Measurements from ENCODE around the gene FGFR3.

The FGFR3 gene
- total RNA-seq = 0.31 to 1.2 reads per million in 2 donors

DNA sequence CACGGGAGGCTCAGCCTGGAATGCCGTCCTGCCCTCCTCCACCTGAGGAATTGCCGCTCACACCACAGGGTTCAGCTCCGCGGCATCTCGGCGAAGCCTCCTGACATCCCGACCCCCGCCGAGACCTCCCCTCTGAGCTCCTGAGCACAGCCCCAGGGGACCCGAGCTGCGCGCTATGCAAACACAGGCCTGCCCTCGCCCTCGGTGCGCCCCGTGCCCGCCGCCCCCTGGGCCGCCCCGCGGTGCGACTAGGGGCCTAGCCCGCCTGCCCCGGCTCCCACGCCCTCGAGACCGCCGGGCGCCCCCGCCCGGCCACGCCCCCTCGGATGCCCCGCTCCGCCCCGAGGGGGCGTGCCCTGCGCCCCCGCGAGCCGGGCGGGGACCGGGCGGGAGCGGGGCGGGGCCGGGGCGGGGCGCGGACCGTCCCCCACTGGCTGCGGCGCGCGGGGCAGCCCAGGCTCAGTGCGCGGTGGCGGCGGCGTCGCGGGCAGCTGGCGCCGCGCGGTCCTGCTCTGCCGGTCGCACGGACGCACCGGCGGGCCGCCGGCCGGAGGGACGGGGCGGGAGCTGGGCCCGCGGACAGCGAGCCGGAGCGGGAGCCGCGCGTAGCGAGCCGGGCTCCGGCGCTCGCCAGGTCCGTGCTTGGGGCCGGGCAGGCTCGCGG lies at the start of gene FGFR3:
TSS of gene FGFR3 (plus strand) at position 462 of the 664 bp plus-strand sequence. CDS start 642 bp downstream, outside the sequence.
- DNase-seq = peak in 3 of 5 experiments; percentile 20 to 36 (median 20)

DNA sequence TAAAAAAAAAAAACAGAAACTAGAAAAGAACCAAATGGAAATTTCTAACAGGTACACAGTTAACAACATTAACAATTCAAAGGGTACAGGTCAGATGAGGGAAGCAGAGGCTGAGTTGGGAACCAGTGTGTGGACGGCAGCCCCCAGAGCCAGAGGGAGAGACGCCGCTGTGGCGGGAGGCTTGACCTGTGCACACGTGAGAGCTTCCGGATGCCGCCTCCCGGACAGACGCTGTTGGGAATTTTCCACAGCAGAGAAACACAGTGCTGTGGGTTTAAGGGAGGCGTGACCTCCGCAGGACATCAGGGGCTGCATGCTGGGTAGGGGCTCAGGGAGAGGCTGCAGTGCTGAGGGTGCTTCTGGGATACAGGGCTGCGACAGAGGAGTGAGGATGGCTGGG lies 49.5 kb upstream of the FGFR3 start:
- no peak for DNase-seq

DNA sequence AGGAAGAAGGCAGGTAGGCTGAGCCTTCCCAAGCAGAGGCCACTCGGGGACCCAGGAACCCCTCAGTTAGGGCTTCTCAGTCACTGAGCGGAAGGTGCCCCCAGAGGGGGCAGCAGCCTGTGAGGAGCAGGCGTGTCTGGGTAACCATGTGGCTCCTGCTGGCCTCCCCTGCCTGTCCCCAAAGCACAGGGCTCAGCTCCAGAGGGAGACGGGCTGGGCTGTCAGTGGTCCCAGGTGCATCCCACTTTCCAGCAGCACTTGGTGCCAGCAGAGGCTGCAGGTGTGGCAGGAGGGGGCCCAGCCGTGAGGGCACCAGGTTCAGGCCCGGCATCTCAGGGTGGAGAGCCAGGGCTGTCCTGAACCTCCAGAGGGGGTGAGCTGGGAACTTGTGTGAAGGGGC lies 49.1 kb upstream of the FGFR3 start:
- no peak for DNase-seq

DNA sequence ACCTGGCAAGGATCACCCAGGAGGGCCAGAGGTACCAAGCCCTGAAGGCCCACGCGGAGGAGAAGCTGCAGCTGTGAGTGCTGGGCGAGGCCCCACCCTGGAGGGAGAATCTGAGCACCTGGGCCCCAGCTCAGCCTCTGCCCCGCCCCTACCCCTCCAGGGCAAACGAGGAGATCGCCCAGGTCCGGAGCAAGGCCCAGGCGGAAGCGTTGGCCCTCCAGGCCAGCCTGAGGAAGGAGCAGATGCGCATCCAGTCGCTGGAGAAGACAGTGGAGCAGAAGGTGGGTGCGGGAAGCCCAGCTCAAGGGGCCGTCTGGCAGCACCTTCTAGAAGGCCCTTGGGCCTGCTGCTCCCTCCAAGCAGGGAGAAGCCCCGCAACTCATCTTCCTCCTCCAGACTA lies 48.5 kb upstream of the FGFR3 start:
- no peak for DNase-seq

DNA sequence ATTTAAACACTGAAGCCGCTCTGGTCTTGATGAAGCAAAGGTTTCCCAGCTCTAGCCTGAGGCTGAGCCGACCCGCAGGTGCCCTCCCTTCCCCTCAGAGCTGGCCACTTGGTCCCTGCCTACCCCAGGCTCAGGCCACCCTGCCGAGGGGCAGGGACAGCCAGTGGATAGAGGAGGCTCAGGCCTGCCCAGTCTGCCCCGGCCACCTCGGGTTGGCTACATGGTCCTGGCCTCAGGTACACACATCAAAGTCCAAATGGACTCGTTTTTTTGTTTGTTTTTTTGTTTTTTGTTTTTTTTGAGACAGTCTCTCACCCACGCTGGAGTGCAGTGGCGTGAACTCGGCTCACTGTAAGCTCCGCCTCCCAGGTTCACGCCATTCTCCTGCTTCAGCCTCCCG lies 47.9 kb upstream of the FGFR3 start:
- DNase-seq = no peak

DNA sequence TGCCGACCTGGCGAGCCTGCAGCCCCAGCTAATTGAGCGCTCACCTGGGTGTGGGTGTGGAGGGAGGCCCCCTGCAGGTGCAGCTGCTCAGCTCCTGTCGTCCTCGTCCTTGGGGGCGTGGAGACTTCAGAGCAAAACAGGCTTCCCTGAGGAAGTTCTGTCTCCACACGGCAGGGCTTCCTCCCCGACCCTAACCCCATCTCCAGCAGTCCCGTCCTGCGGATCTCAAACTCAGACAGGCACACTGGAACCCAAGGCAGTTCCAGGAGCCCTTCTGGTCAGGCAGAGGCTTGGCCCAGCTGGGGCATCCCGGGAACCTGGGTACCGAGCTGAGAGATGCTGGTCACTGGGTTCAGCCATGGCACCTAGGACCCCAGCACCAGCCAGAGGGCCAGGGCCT lies 47.4 kb upstream of the FGFR3 start:
- no peak for DNase-seq

DNA sequence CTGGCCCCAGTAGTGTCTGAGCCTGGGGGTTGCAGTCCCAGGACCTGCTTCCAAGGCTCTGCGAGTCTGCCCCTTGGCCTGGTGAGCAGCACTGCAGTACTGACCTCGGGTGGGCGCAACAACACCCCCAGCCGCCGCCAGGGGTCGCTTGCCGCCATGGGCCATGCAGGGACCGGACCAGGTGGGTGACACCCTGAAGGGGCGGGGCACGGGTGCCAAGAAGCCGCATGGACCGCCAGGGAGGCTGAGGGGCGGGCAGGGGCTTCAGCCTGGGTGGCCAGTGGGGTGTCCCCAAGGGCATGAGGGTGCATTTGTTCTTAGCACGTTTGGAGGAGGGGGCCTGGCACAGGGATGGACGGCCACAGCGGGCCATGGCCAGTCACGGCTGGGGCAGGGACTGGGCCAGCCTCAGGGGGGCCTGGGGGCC lies 46.8 kb upstream of the FGFR3 start:
- peak; percentile 50 to 81 (median 68) for DNase-seq

DNA sequence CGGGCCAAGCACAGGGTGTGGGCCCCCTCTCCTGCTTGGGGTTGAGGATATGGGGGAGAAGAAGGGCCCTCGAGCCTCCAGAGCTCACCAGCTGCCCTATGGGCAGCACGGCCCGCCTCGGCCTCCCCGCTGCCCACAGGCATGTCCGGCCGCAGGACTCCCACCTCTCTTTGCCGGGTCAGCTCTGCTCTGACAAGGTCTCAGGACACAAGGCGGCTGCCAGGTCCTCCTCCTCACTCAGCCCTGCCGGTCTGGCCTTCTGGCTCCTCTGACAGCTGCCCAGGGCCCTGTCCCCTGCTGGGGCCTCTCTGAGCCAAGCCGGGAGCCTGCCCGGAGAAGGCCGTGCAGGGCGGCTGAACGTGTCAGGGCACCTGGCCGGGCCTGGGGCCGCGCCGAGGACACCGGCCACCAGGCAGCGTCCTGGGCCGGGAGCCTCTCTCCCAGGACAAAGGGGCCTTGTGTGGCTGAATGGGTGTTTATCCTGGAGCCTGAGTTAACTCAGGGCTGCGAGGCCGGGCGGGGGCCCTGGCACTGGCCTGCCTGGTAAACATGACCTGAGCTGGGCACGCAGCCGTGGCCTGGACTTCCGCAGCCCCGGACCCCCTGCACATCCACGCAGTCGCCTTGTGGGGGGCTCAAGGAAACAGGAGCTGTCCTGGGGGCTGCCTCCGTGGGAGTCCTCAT lies 46.0 kb upstream of the FGFR3 start:
- no peak for DNase-seq

DNA sequence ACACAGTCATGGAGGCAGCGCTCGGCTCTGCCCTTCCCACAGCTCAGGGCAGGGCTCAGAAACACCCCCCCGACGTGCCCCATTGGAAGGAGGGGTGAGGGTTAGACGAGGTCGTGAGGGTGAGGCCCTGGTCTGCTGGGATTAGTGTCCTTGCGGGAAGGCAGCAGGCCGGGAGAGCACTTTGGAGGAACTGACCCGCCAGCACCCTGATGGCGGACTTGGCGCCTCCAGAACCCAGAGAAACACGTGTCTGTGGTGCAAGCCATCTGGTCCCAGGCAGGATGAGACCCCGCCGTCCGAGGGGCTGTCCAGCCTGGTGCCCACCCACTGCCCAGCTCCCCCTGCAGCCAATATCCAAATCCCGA lies 45.5 kb upstream of the FGFR3 start:
- no peak for DNase-seq

DNA sequence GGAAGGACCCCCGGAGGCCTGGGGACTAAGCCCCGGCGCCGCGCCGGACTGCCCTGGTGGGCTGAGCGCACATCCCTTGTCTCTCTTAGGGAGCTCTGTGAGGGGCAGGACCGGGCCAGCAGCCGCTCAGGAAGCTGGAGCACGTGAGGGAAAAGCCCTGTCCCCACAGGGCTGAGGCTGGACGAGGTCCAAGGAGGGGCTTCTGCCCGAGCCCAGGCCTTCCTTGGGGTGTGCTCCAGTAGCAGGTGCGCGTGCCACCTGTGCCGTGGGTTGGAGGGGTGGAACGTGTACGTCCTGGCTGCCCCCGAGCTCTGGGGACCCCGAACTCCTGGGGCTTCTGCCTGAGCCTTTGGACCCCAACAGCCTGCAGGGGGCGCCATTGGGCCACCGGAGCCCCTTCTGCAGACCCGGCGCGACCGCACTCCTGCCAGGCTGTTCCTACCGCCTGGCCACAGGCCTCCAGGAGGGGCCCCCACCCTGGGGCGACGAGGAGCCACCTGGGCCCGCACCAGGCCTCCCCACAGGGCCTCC lies 44.6 kb upstream of the FGFR3 start:
- peak; percentile 50 to 77 (median 68) for DNase-seq

DNA sequence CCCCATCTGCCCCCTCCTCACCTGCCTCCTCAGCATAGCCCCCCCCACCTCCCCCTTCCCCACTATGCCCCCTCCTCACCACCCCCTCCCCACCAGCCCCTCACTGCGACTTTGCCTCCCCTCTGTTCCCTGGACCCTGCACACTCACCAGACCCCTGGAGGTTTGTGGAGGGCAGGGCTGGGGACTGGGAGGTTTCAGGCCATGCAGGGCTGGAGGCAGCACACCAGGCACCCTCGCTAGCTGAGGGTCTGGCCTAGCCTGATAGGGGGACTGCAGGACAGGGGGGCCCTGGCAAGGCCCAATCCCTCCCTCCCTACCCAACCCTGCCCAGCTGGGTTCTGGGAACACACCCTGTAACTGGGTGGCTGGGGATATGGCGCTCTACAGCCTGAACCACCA lies 43.7 kb upstream of the FGFR3 start:
- DNase-seq = no peak

DNA sequence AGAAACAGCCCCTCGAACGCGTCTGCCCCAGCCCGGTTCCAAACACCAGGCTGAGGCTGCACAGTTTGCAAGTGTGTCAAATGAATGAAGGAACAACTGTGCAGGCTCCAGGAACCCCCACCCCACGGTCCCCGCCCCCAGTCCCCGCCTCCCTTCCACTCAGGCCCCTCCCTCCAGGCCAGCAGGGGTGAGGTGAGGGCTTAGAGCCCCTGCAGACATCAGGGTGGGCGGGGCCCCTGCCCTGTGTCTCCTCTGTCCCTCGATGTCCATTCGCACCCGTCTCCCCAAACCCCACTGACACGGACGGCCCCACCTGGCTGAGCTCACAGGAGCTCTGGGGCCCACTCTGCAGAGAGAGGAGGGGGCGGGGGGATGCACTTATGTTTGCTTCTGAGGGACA lies 43.3 kb upstream of the FGFR3 start:
- DNase-seq = no peak

DNA sequence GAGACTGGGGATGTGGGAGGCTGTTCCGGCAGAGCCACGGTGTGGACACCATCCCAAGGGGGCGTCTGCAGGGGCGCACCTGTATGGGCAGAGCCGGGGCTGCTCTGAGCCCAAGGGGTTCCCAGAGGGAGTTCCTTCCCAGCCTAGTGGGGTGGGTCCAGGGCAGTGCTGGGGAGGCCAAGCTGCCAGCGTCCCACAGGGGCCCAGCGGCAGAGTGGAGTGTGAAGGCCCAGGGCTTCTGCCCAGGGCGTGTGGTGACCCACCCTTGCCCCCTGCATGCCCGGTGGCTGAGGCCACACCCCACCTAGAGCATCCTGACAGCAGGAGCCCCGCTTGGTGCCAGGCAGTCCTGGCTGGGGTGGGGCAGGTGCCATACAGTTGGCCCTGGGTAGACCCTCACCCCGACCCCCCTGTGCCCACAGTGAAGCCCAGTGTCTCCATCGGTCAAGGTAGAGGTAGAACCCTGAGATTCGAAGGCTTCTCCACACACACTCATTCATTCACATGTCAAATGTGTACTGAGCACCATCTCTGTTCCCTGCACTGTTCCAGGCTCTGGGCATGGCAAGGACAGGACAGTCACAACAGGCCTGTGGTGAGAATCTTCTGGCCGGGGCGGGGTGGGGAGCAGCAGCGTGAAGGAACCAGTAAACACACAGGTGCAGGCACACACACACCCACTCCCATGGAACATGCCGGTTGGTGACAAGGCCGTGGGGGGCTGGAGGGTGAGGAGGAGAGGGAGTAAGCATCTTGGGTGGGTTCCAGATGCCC lies 42.5 kb upstream of the FGFR3 start:
- no peak for DNase-seq

DNA sequence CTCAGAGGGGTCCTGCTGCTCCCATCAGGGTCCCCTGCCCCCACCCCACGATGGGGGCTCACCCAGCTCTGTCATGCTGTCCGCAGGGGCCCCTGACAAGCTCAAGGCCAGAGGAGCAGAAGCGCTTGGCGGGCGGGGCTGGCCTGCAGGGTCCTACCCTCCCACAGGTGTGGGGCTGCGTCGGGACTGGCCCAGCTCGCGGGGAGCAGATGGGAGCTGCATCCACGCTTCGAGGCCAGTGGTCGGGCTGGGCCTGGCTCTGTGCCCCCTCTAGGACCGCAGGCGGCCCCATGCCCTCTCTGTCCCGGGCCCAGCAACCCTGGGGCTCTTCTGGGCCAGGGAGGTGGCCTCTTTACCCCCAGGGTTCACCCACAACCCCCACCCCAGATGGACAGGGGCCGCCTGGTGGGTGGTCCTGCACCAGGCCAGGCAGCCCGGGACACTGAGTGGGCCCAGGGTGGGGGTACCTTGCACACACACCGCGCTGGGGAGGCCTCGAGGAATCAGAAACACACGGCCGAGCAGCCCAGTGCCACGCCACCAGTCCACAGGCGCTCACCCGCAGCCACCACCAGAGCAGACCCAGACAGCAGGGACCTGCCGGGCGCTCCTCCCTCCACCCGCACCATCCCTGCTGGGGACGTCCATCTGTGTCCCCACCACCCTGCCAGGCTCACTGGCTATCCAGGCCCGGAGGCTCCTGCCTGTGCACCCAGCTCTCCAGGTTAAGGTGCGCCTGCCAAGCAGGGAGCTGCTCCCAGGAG lies 41.8 kb upstream of the FGFR3 start:
- DNase-seq = no peak

DNA sequence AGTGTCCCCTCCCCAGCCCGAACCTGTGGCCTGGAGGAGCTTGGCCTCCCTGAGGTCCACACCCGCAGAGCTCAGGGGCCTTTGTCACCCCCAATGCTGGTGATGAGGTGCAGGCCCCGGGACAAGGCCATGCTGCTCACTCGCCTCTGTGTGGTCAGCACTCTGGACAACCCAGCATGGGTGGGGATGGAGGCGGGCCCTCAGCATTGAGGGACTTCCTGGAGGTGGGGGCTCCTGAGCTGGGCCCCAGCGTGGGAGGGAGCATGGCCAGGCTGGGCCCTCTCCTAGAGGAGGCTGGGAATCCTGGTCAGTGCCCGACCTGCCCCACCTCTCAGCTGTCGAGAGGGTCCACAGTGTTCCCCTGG lies 41.2 kb upstream of the FGFR3 start:
- no peak for DNase-seq

DNA sequence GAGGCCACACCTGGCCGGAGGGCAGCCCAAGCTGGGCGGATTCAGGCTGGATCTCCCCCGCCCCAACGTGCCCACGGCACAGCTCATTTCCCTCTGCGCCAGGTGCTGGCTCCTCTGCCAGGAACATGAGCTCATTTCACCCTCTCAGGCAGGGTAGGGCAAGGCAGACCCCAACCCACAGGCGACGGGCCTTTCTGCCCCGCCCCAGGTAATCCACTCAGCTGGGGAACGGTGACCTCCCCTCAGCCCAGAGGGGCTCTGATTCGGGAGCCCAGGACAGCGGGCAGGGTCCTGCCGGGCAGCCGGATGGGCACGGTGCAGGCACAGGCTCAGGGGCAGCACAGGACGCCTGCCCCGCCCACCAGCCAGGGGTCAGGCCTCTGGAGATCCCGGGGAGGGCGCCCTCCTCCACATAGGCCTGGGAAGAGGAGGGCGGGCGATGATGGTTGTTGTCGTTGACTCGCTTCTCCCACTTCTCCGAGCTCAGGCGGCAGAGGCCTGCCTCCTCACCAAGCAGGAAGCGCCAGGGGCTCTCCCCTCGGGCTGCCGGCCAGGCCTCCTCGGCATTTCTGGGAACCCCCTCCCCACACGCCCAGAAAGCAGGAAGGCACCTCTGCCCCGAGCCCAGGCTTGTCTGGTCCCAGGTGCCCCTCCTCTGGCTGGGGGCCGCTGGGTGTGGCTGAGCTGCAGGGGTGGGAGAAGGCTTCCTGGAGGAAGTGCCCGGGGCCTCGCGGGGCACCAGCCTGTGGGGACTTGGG lies 40.6 kb upstream of the FGFR3 start:
- DNase-seq = peak in 2 of 5 experiments; percentile 8 to 25

DNA sequence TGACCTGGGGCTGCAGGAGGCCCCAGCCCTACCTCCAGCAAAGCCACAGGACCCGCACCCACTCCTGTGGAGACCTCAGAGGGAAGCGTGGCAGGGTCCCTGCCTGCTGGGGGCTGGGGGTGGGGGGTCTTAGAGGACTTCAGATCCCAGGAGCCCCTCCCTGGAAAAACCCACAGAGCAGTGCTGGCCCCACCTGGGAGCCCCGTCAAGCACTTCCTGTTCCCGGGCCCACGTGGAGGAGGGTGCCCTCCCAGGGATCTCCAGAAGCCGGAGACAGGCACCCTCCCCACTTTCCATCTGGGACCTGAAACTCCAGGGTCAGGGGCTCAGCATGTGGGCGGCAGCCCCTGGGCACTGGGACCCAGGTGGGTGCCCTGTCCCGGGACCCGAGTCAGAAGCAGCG lies 39.8 kb upstream of the FGFR3 start:
- DNase-seq = no peak

DNA sequence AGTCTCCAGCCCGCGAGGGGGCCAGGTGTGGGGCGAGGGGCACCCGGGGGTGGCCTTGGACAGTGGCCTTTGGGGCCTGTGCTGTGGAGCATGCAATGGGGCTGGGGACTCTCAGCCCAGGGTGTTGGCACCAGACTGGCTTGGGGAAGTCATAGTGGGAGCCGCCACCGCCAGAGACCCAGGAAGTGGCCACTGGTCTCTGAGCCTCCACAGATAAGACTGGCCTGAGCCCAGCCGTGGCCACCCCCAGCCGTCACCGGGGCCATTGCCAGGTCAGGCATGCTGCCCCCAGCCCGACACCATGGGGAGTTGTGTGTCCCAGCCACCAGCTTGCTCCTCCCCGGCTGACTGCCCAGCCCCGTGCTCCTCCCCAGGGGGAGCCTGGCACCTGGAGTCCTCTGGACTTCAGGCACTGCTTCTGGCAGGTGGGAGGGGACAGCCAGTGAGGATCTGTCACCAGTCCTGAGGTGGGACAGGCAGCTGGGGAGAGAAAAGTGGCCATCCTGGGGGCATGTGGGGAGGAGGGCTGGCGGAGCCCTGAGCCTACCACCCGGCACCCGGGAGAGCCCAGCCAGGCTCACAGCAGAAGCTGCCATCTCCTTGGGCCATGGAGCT lies 39.3 kb upstream of the FGFR3 start:
- no peak for DNase-seq

DNA sequence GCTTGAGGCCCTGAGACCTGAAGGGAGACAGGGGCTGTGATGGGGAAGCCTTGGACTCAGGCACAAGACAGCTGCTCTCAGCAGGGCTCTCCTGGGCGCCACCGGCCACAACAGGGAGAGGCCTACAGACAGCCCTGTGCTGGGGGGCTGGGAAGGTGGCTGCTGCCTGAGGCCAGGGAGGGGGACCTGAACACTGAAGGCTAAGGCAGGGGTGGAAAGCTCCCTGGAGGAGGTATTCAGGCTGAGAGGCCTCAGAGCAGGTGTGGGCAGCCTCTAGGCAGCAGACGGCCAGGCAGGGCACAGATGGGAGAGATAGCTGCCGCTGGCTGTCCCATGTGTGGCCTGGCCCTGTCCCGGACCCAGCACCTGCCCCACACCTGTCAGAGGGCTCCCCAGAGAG lies 38.8 kb upstream of the FGFR3 start:
- DNase-seq = no peak

DNA sequence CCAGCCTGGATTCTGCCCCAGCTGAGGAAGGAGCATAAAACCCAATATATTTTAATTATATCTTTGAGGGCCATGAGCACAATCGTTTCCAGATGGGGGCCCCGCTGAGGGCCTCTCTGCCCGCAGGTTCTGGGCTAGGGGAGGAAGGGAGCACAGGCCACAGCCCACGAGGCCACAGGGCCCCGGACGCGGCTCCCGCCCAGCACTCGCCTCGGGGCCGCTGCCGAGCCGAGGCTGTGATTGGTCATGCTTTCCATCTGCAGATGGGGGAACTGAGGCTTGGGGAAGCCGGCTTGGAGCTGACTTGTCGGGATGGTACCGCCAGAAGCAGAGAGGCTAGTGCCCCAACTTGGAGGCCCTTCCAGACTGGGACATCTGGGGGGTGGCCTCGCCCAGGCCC lies 37.8 kb upstream of the FGFR3 start:
- no peak for DNase-seq

DNA sequence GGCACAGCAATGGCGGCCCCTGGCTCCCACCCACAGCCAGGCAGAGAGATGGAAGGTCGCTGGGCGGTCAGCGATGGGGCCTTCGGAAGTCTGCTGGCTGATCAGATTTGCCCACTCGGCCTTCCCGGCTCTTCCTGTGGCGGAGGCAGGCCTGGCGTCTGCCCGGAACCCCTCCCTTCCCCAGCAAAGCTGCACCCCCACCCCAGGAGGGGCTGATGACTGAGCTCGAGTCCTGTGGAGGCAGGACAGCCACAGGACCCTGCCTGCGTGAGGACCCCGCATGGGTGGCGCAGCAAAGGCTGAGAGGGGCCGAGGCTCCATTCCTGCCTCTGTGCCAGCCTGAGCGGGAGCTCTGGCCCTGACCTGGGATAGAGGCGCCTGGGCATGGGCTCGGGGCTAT lies 37.0 kb upstream of the FGFR3 start:
- DNase-seq = no peak

All from T-helper 2 cell (primary cell).